Activated T-cell treated with anti-CD3 and anti-CD28 coated beads, Interleukin-2, amount 50 U/mL, for 4 hours (primary cell): ENCODE measurements around the gene KATNB1. TPM values are rescaled to one million over a fixed set of nuclear protein-coding genes. Genes with fewer than 3 reads are reported as not detected.
"Not testable (repeated sequence)": the region's sequence is repeated elsewhere in the genome, so short reads cannot be mapped to it uniquely, and the experiment has no call there.

ENCODE experiments used
- ATAC-seq, 2 donors: fragments of 200-7000 bp; cut with Tn5 transposase; one replicate each; pipeline ENCODE4 v1.10.0; 2021
- DNase-seq: peaks from one replicate; pipeline ENCODE4 v3.0.0-alpha.2; 2020
- H3K27me3 Mint-ChIP-seq: one replicate; pipeline ENCODE4 v1.8.0; 2021; ENCODE audit warnings: low read depth, mixed read lengths
- H3K36me3 Mint-ChIP-seq: one replicate; pipeline ENCODE4 v1.8.0; 2022; ENCODE audit warnings: mixed read lengths; ENCODE audit not compliant: insufficient read depth
- H3K4me1 Mint-ChIP-seq: one replicate; pipeline ENCODE4 v1.8.0; 2021; ENCODE audit warnings: low read depth, mixed read lengths
- H3K4me3 Mint-ChIP-seq: one replicate; pipeline ENCODE4 v1.8.0; 2021; ENCODE audit warnings: mild to moderate bottlenecking, moderate library complexity, mixed read lengths
- H3K9me3 Mint-ChIP-seq: one replicate; pipeline ENCODE4 v1.8.0; 2021; ENCODE audit warnings: mixed read lengths
- total RNA-seq, 3 donors: library from RNA; stranded (reverse); gene quantifications; one replicate each; pipeline ENCODE4 v1.2.1, GENCODE V29; 2021

KATNB1 gene
- total RNA-seq, 3 donors from 2014 or later, result 47.9 to 56.1 (median 55.5) TPM

DNA sequence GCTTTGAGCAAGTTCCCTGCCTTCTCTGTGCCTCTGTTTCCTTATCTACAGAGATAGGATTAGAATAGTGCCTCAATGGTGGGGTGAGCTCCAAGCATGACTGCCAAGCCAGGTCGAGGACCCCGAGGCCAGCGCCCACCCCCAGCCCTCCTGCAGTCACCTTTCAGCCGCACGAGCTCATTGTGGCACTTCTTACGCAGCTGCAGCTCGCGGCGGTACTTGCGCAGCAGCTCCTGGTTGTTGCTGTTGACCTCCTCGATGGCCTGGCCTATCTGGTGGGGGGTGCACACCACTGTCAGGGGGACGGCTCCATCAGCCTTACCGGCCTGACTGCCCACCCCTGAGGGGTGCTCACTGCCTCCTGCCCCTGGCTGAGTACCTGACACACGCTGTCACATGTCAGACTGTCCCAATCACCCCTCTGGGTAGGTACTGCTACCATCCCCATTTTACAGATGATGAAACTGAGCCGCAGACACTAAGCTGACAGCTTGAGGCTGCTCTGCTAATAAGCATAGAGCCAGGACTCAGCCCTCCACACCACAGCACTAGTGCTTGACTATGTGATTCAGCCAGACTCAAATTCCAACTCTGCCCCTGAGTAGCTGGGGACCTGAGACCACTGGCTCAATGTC is 31.3 kb downstream of the KATNB1 start:
- ATAC-seq, result no peak
- H3K36me3 Mint-ChIP-seq, result no peaks in the 10 kb centered on the region

DNA sequence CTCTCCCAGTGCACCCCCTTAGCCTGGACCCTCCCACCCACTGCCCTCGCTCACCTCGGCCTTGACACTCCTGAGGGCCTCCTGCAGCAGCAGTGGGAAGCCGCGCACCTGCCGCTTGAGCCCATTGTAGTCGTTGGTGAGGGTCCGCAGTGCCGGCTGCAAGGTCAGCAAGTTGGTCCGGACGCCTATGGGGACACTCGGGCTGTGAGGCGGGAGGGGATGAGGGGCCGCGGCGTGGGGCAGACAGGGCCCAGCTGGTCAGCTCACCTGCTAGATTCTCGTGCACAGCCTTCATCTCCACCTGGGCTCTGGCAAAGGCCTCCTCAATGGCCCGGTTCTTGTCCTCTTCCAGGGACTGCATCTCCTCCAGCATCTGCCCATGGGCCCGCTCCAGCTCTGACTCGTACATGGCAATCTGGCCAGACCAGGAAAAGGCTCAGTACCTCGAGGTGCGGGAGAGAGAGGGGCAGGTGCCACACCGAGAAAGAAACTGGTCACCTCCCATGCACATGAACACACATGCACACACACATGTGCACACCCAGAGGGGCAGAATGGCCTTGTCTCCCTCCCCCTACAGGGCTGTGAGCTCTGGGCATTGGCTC is 34.1 kb downstream of the KATNB1 start:
- H3K4me1 Mint-ChIP-seq, result no peaks in the 10 kb centered on the region
- no peaks in the 10 kb centered on the region for H3K27me3 Mint-ChIP-seq
- H3K36me3 Mint-ChIP-seq, result no peaks in the 10 kb centered on the region
- DNase-seq (no peak), ATAC-seq (no peak)
- H3K9me3 Mint-ChIP-seq, result no peaks in the 10 kb centered on the region
- no peak overlapping the region for H3K4me3 Mint-ChIP-seq

More for the DNA sequence above, 31.3 kb downstream of the KATNB1 start:
- no peaks in the 10 kb centered on the region for H3K27me3 Mint-ChIP-seq
- H3K4me3 Mint-ChIP-seq, result no peak overlapping the region
- DNase-seq, result no peak
- H3K4me1 Mint-ChIP-seq, result no peaks in the 10 kb centered on the region
- H3K9me3 Mint-ChIP-seq, result no peaks in the 10 kb centered on the region

DNA sequence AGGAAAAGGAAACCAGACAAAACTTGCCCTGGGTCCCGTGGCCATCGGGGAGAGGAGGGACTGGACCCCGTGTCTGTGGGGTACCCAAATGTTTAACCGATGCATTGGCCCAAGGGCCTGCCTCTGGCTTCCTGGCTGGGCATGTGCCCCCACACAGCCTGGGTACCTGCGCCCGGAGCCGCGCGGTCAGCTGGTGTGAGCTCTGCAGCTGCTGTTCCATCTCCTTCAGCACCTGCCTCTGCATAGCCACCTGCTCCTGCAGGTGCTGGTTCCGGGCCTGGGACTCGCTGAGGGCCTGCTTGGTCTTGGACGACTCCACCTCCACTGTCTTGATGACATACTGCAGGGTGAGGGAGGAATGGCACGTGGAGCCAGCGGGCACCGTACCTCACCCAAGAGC is 34.8 kb downstream of the KATNB1 start:
- no peak for ATAC-seq
- H3K27me3 Mint-ChIP-seq, result no peaks in the 10 kb centered on the region
- H3K36me3 Mint-ChIP-seq, result no peaks in the 10 kb centered on the region
- H3K4me1 Mint-ChIP-seq, result no peaks in the 10 kb centered on the region
- no peaks in the 10 kb centered on the region for H3K9me3 Mint-ChIP-seq
- DNase-seq, result no peak
- no peak overlapping the region for H3K4me3 Mint-ChIP-seq

DNA sequence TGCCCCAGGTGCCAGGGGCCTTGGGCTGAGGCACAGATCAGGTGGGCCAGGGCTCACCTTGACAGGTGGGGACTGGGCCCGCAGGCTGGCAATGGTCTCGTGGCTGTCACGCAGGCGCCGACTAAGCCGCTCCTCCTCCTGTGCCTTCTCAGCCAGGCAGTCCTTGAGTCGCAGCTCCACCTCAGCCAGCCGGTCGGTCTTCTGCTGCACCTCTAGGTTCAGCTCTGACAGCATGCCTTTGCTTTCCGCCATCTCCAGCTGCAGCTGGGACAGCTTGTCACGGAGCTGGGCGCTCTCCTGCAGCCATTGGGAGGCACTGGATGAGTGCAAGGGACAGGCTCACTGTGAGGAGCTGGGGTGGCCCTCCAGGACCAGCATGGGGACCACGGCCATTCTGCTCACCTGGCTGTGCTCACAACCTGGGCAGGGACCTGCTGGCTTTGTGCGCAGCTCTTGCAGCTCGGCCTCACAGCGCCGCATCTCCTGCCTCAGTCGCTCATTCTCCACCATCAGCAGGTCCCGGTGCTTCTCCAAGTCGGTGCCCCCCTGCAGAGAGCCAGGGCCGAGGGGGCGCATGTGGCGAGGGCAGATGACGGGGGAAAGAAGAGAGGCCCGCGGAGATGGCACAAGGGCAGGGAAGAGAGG is 35.7 kb downstream of the KATNB1 start:
- no peaks in the 10 kb centered on the region for H3K9me3 Mint-ChIP-seq
- no peaks in the 10 kb centered on the region for H3K4me1 Mint-ChIP-seq
- ATAC-seq, result no peak
- no peak overlapping the region for H3K4me3 Mint-ChIP-seq
- no peaks in the 10 kb centered on the region for H3K27me3 Mint-ChIP-seq
- DNase-seq, result no peak
- no peaks in the 10 kb centered on the region for H3K36me3 Mint-ChIP-seq

DNA sequence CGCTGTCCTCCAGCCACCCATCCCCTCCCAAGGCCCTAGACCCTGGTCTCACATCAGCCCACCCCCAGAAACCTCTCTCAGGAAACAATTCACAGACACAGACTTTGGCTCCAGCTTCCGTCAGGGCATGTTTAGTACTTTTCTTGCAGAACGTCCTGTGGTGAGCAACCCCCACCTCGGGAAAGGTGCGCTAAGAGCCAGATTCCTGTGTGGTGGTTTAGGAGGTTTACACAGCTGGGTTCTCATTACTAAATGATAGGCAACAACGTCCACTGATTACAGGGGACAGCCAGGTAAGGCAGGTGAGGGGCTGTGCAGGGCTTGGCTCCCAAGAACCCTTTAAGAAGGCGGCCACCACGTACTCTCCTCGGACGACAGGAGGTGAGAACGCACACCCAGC is 37.4 kb downstream of the KATNB1 start:
- no peaks in the 10 kb centered on the region for H3K27me3 Mint-ChIP-seq
- no peaks in the 10 kb centered on the region for H3K36me3 Mint-ChIP-seq
- ATAC-seq (no peak), DNase-seq (no peak)
- H3K4me1 Mint-ChIP-seq, result no peaks in the 10 kb centered on the region
- H3K4me3 Mint-ChIP-seq, result no peak overlapping the region
- H3K9me3 Mint-ChIP-seq, result no peaks in the 10 kb centered on the region

DNA sequence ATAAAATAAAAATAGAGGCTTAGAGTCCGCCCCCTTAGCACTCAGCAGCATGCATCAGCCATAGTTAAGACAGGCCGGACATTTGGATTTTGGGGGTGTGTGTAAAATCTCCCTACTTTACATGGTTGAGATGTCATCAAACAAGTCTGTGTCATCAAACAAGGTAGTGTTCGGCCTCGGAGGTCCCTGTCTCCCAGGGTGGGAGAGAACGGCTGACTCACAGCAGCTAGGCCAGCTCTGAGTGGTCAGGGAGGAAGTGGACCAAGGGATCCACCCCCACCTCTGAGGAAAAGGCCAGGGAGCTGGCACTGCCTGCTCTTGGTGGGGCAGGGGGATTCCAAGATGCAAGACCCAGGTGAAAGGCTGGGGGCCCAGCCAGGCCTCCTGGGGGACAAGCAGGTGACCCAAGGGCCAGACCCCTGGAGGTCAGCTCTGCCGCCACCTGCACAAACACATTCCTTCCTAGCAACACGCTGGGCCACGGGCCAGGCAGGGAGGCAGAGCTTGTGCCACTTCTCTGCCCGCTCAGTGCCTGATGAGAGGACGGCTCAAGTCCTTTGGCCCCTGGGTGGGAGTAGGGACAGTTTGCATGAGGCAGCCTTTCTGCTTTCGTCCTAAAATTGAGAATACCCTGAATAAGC is 38.2 kb downstream of the KATNB1 start:
- Mint-ChIP-seq H3K27me3 (no peaks in the 10 kb centered on the region), H3K36me3 (no peaks in the 10 kb centered on the region), H3K4me3 (no peak overlapping the region), H3K4me1 (no peaks in the 10 kb centered on the region), H3K9me3 (no peaks in the 10 kb centered on the region)
- ATAC-seq, result no peak
- no peak for DNase-seq

DNA sequence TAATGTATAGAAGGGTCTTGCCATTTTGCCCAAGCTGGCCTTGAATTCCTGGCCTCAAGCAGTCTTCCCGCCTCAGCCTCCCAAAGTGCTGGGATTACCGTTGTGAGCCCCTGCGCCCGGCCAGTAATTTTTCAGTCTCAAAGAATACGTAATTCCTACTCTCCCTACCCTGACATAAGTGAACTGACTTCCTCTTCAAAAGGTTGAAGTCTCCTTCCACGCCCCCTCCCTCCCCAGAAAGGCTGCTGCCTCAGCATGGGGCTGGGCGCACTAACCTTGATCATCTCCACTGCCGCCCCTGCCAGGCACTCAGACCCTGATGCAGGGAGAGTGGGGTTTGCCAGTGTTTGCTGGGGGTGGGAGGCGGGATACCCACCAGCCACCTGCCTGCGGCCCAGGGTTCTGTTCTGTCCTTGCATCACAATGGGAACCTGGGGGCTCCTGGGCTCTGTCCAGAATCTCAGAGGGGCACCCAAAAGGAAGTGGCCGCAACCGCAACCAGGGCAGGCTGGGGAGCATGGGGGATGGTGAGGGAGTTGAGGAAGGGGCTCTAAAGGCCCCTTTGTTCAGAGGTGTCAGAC is 39.2 kb downstream of the KATNB1 start:
- H3K9me3 Mint-ChIP-seq, result no peaks in the 10 kb centered on the region
- H3K4me3 Mint-ChIP-seq, result no peak overlapping the region

DNA sequence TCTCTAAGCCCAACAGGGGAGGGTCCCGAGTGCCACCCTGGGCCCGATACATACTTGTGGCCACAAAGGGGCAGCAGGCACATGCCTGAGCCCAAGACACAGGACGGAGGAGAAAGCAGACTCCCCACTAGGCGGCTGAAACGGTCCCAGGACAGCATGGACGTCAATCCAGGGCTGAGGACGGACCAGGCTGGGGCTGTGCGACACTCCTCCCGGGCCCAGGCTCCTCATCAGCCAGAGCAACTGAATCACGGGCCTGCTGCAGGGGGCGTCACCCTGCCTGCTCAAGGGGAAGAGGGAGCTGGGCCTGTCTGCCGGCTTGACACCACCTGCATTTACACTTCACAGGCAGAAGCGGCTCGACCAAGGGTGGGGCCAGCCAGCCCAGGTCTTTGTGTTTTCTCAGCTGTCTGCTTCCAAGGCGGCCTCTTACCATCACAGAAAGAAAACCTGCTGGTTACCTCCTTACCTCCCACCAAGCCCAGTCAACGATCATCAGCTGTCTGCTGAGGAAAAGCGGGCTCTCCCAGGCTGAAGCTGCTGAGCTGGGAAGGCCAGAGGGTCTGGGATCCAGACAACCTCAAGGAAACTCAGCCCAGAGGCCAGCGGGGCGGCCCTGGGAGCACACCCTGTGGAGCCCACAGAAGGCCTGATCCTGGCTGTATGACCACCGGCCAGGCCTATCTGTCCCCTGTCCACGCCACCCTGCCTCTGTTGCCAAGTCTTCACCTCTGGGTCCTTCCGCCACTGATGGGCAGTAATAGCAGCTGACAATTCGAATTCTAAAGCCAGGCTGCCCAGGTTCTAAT is 40.3 kb downstream of the KATNB1 start:
- Mint-ChIP-seq H3K9me3 (no peaks in the 10 kb centered on the region), H3K4me3 (no peak overlapping the region), H3K36me3 (no peaks in the 10 kb centered on the region), H3K4me1 (no peaks in the 10 kb centered on the region), H3K27me3 (no peaks in the 10 kb centered on the region)
- DNase-seq, result no peak
- ATAC-seq, result no peak

More for the DNA sequence above, 39.2 kb downstream of the KATNB1 start:
- ATAC-seq, result no peak
- Mint-ChIP-seq H3K27me3 (no peaks in the 10 kb centered on the region), H3K4me1 (no peaks in the 10 kb centered on the region), H3K36me3 (no peaks in the 10 kb centered on the region)
- DNase-seq, result no peak

DNA sequence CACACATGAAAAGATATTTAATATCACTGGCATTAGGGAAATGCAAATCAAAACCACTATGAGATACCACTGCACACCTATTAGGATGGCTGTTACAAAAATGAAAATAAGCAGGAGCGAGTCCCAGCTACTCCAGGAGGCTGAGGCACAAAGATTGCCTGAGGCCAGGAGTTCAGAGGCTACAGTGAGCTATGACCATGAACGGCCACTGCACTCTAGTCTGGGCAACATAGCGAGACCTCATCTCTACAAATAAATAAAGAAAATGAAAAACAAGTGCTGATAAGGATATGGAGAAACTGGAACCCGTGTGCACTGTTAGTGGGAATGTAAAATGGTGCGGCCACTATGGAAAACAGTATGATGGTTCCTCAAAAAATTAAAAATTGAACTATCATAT is 43.1 kb downstream of the KATNB1 start:
- Mint-ChIP-seq H3K4me1 (no peaks in the 10 kb centered on the region), H3K27me3 (no peaks in the 10 kb centered on the region), H3K4me3 (no peak overlapping the region), H3K36me3 (no peaks in the 10 kb centered on the region), H3K9me3 (no peaks in the 10 kb centered on the region)
- ATAC-seq, result no peak
- DNase-seq, result no peak

DNA sequence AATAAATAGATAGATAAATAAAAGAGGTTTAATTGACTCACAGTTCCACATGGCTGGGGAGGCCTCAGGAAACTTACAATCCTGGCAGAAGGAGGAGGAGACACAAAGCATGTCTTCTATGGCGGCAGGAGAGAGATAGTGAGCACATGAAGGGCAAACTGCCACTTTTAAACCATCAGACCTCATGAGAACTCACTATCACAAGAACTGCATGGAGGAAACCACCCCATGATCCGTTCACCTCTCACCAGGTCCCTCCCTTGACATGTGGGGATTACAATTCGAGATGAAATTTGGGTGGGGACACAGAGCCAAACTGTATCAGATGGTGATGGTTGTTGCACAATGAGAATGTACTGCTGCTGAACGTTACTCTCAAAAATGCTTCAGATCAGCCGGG is 44.3 kb downstream of the KATNB1 start:
- H3K9me3 Mint-ChIP-seq, DNase-seq, H3K27me3 Mint-ChIP-seq, ATAC-seq, H3K4me1 Mint-ChIP-seq, H3K36me3 Mint-ChIP-seq, H3K4me3 Mint-ChIP-seq: not testable (repeated sequence)

DNA sequence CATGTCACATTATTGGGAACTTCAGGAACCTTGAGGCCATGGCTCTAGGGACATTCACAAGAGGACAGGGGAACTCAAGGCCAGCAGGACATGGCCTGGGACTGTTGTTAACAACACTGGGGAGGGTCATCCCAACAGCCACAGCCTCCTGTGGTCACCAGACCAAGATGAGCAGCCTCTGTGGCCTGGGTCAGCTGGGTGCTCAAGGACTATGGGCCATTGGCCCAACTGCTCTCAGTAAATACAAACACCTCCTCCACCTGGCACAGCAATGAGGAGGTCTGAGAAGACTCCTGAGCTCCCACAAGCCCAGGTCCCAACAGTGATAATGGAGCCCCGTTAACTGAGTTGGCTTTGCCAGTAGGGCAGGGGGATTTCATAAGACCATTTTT is 45.8 kb downstream of the KATNB1 start:
- Mint-ChIP-seq H3K4me3 (no peak overlapping the region), H3K9me3 (no peaks in the 10 kb centered on the region), H3K36me3 (no peaks in the 10 kb centered on the region), H3K27me3 (no peaks in the 10 kb centered on the region), H3K4me1 (no peaks in the 10 kb centered on the region)
- no peak for DNase-seq
- no peak for ATAC-seq

DNA sequence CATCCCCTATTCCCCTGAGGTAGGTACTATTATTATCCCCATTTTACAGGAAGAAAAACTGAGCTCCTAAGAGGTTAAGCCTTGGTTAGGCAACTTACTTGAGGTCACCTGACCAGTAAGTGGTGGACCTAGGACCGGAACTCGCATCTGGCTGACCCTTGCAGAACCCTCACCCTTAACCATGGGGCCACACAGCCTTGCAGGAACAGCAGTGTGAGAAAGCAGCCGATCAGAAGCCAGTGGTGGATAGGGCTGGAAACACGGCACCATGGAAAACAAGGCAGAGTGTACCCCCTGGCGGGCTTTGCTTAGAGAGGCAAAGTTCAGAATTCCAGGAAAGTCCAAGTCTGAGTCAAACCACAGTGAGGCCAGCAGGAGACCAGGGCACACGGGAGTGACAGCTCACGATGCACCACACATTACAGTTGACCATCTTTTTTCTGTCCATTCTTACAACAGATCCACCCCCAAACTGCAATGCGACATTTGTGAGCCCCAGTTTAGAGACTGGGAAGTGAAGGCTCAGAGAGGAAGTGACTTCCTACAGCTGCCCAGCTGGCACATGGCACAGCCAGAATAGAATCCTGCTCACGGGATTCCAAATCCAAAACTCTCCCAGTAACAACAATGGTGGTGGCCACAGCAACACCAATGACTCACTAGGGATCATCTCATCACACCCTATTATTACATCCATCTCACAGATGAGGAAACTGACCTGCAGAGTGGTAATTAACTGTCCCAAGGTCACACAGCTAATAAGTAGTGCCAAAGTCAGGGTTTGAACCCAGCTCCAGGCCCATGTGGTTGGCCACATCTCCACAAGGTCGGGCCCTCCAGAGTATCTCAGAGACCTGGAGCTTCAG is 46.4 kb downstream of the KATNB1 start:
- no peaks in the 10 kb centered on the region for H3K27me3 Mint-ChIP-seq
- no peak for DNase-seq
- H3K9me3 Mint-ChIP-seq, result no peaks in the 10 kb centered on the region
- H3K4me3 Mint-ChIP-seq, result no peak overlapping the region
- no peaks in the 10 kb centered on the region for H3K36me3 Mint-ChIP-seq
- no peaks in the 10 kb centered on the region for H3K4me1 Mint-ChIP-seq
- no peak for ATAC-seq

DNA sequence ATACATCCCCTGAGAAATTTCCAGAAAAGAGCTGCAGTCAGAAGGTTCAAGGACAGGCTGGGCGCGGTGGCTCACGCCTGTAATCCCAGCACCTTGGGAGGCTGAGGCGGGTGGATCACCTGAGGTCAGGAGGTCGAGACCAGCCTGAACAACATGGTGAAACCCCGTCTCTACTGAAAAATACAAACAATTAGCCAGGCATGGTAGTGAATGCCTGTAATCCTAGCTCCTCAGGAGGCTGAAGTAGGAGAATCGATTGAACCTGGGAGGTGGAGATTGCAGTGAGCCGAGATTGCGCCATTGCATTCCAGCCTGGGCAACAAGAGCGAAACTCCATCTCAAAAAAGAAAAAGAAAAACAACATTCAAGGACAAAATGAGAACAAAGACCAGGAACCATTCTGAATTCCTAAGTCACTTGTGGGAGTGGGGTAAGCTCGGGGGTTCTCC is 47.1 kb downstream of the KATNB1 start:
- H3K4me3 Mint-ChIP-seq, ATAC-seq, H3K4me1 Mint-ChIP-seq, H3K9me3 Mint-ChIP-seq, DNase-seq, H3K36me3 Mint-ChIP-seq, H3K27me3 Mint-ChIP-seq: not testable (repeated sequence)
